GM18909 (cell line): Measurements from ENCODE around the gene FKBP6.
"Not testable (repeated sequence)": the region's sequence is repeated elsewhere in the genome, so short reads cannot be mapped to it uniquely, and the experiment has no call there.

Experiments
- ATAC-seq: cut with Tn5 transposase; IDR thresholded peaks from one replicate; pipeline ENCODE4 v1.9.1; 2021; ENCODE audit warnings: mild to moderate bottlenecking; ENCODE audit not compliant: unreplicated experiment, poor library complexity

Gene FKBP6

GRCh38 chr7:73354196-73354595, 26.2 kb downstream of the FKBP6 start:
- ATAC-seq = no peak

GRCh38 chr7:73354821-73355220, 26.9 kb downstream of the FKBP6 start:
- ATAC-seq = no peak

GRCh38 chr7:73356159-73356558, 28.2 kb downstream of the FKBP6 start:
- ATAC-seq = no peak

- no peak for ATAC-seq
Measured at GRCh38 chr7:73358590-73359275, 30.8 kb downstream of the FKBP6 start.

- no peak for ATAC-seq
Measured at GRCh38 chr7:73359306-73359705, 31.3 kb downstream of the FKBP6 start.

GRCh38 chr7:73359746-73360375, 31.9 kb downstream of the FKBP6 start:
- no peak for ATAC-seq

GRCh38 chr7:73360590-73360989, 32.6 kb downstream of the FKBP6 start:
- not testable (repeated sequence) for ATAC-seq

GRCh38 chr7:73363225-73364005, 35.5 kb downstream of the FKBP6 start:
- no peak for ATAC-seq

GRCh38 chr7:73364006-73364728, 36.2 kb downstream of the FKBP6 start:
- ATAC-seq = no peak

GRCh38 chr7:73366127-73366526, 38.2 kb downstream of the FKBP6 start:
- ATAC-seq = no peak

- no peak for ATAC-seq
Measured at GRCh38 chr7:73366990-73367389, 39.0 kb downstream of the FKBP6 start.

- ATAC-seq = no peak
Measured at GRCh38 chr7:73369009-73369408, 41.0 kb downstream of the FKBP6 start.

- no peak for ATAC-seq
Measured at GRCh38 chr7:73369622-73370021, 41.7 kb downstream of the FKBP6 start.

GRCh38 chr7:73373741-73374140, 45.8 kb downstream of the FKBP6 start:
- no peak for ATAC-seq

- not testable (repeated sequence) for ATAC-seq
Measured at GRCh38 chr7:73376262-73376661, 48.3 kb downstream of the FKBP6 start.

GRCh38 chr7:73376671-73377412, 48.9 kb downstream of the FKBP6 start:
- no peak for ATAC-seq

- ATAC-seq = not testable (repeated sequence)
Measured at GRCh38 chr7:73377413-73378200, 49.6 kb downstream of the FKBP6 start.

- no peak for ATAC-seq
Measured at GRCh38 chr7:73382934-73383503, 55.1 kb downstream of the FKBP6 start.
